A549 (cell line): ENCODE measurements around the gene RPS6KB2.

ENCODE experiments used
- CTCF ChIP-seq: fragments of >200 bp; sonication (Bioruptor Twin); formaldehyde crosslinking; IDR thresholded peaks from 3 replicates; pipeline ENCODE4 v1.5.1; 2016
- EP300 ChIP-seq, 2 experiments: fragments of >200 bp; sonication (Bioruptor Twin); formaldehyde crosslinking; IDR thresholded peaks; 2 replicates in 1 of 2; 3 replicates in 1 of 2; pipeline ENCODE4 v1.6.1; 2016 to 2017
- FOSL2 ChIP-seq, 2 experiments: fragments of 450-650 bp in 1 of 2; fragments of >200 bp in 1 of 2; sonication (Bioruptor Twin) in 1 of 2; formaldehyde crosslinking; IDR thresholded peaks; 2 replicates each; pipeline versions ENCODE4 v1.5.0 to v1.6.1; 2016 to 2020; ENCODE audit warnings: mild to moderate bottlenecking in 1 of 2, moderate library complexity in 1 of 2
- POLR2A ChIP-seq: IDR thresholded peaks from 2 replicates; pipeline ENCODE4 v1.6.1; 2012; ENCODE audit warnings: mild to moderate bottlenecking, low read length
- RARB ChIP-seq: fragments of 250-450 bp; sonication (Bioruptor Pico); IDR thresholded peaks from 2 replicates; pipeline ENCODE4 v1.8.0; 2021; ENCODE audit warnings: mild to moderate bottlenecking, moderate library complexity
- SMC3 ChIP-seq: fragments of >200 bp; sonication (Bioruptor Twin); formaldehyde crosslinking; IDR thresholded peaks from 3 replicates; pipeline ENCODE4 v1.6.1; 2018; ENCODE audit warnings: inconsistent platforms
- TF ChIP-seq, protein P1 (sequence below): IDR thresholded peaks from 2 replicates; pipeline ENCODE4 v1.6.1; 2012; ENCODE audit warnings: low read depth, borderline replicate concordance
- TF ChIP-seq, protein P2 (sequence below): IDR thresholded peaks from 2 replicates; pipeline ENCODE4 v1.6.1; 2012

GRCh38 chr11:67405688-67406339 is 22.5 kb upstream of the RPS6KB2 start:
- TF ChIP-seq CTCF (no peak), POLR2A (no peak), EP300 (IDR thresholded peaks at IDR 0.05) (no peak), FOSL2 (IDR thresholded peaks at IDR 0.05) (no peak), FOSL2 (CRISPR knock-in tag; IDR thresholded peaks at IDR 0.05) (no peak), RARB (no peak), SMC3 (no peak)
- TF ChIP-seq, protein P1, sequence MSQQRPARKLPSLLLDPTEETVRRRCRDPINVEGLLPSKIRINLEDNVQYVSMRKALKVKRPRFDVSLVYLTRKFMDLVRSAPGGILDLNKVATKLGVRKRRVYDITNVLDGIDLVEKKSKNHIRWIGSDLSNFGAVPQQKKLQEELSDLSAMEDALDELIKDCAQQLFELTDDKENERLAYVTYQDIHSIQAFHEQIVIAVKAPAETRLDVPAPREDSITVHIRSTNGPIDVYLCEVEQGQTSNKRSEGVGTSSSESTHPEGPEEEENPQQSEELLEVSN = no peak
- TF ChIP-seq, protein P2, sequence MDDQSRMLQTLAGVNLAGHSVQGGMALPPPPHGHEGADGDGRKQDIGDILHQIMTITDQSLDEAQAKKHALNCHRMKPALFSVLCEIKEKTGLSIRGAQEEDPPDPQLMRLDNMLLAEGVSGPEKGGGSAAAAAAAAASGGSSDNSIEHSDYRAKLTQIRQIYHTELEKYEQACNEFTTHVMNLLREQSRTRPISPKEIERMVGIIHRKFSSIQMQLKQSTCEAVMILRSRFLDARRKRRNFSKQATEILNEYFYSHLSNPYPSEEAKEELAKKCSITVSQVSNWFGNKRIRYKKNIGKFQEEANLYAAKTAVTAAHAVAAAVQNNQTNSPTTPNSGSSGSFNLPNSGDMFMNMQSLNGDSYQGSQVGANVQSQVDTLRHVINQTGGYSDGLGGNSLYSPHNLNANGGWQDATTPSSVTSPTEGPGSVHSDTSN = no peak
